Heart left ventricle (tissue), 16 donors: Measurements from ENCODE around the gene DSC1. TPM values are rescaled to one million over a fixed set of nuclear protein-coding genes. Genes with fewer than 3 reads are reported as not detected.
A peak's percentile ranks its signal among the peaks of the same experiment; 100 is the strongest.

Source experiments
- ATAC-seq, 4 donors: fragments of 200-7000 bp; cut with Tn5 transposase; one replicate each; pipeline ENCODE4 v1.9.1; 2020 to 2022; ENCODE audit warnings: moderate library complexity in 4 of 4, mild to moderate bottlenecking in 3 of 4, moderate number of reproducible peaks in 1 of 4
- DNase-seq, 5 donors: peaks; one replicate each; pipeline ENCODE4 v3.0.0-alpha.2; 2020
- H3K27ac ChIP-seq, 12 donors: fragments of 200-600 bp; sonication (generic) in 4 of 12; one replicate each; pipeline versions ENCODE4 v1.5.0 to v1.8.0; 2016 to 2022; ENCODE audit warnings: mild to moderate bottlenecking in 2 of 12
- H3K27me3 ChIP-seq, 9 donors: fragments of 200-600 bp; sonication (generic) in 2 of 9; one replicate each; pipeline versions ENCODE4 v1.5.1 to v1.8.0; 2016 to 2022; ENCODE audit warnings: mild to moderate bottlenecking in 3 of 9
- H3K36me3 ChIP-seq, 9 donors: fragments of 200-600 bp; sonication (generic) in 2 of 9; one replicate each; pipeline versions ENCODE4 v1.5.0 to v1.8.0; 2018 to 2022; ENCODE audit warnings: mild to moderate bottlenecking in 2 of 9
- H3K4me1 ChIP-seq, 12 donors: fragments of 200-600 bp; sonication (generic) in 4 of 12; one replicate each; pipeline versions ENCODE4 v1.5.0 to v1.8.0; 2016 to 2022; ENCODE audit warnings: mild to moderate bottlenecking in 3 of 12
- H3K4me3 ChIP-seq, 12 donors: fragments of 200-600 bp; sonication (generic) in 4 of 12; one replicate each; pipeline versions ENCODE4 v1.5.0 to v1.8.0; 2017 to 2022; ENCODE audit warnings: mild to moderate bottlenecking in 9 of 12, moderate library complexity in 4 of 12
- H3K9me3 ChIP-seq, 12 donors: fragments of 200-600 bp; sonication (generic) in 4 of 12; one replicate each; pipeline versions ENCODE4 v1.5.0 to v1.8.0; 2016 to 2022; ENCODE audit warnings: mild to moderate bottlenecking in 1 of 12
- POLR2A ChIP-seq, 2 donors: fragments of 450-650 bp; IDR thresholded peaks; one replicate each; pipeline ENCODE4 v1.6.1; 2017; ENCODE audit warnings: antibody characterized with exemption in 2 of 2, mild to moderate bottlenecking in 2 of 2, moderate library complexity in 2 of 2
- WGBS, 4 donors: extraction: QIAGEN DNeasy Blood & Tissue Kit in 2 of 4; methylation state at CpG; one replicate each; pipeline versions ENCODE4 v1.1.5 to v1.1.7; 2013 to 2018; 5-methylcytosine and 5-hydroxymethylcytosine counted together
- intact Hi-C, 10 donors: fragments of 100-400 bp; cut with DNase I; formaldehyde crosslinking; loops; one replicate each; pipeline versions ENCODE4 v1.11.1 to v1.14.2; 2022
- long read RNA-seq, 3 donors: library from polyadenylated mRNA; unstranded; transcript quantifications; one replicate each; pipeline ENCODE4 v2.0.0, GENCODE V29; 2020 to 2021
- polyA plus RNA-seq, 2 donors: library from polyadenylated mRNA; stranded (reverse); fragments of 200-250 nt; gene quantifications; one replicate each; pipeline ENCODE4 v1.2.3, GENCODE V29; 2013
- total RNA-seq, 9 donors: library from RNA; depleted of rRNA in 2 of 9; stranded (reverse); fragments of >200 nt in 2 of 9; fragmentation: NEBNext Ultra II Directional in 3 of 9; extraction: Animal tissue kit (Norgen Biotek cat#: 25700) in 3 of 9; gene quantifications; one replicate each; pipeline versions ENCODE4 v1.1.0 to v1.2.4, GENCODE V29; 2016 to 2023
- TF ChIP-seq, protein P1 (sequence below), 12 donors: fragments of 200-600 bp; sonication (generic) in 4 of 12; IDR thresholded peaks; one replicate each; pipeline versions ENCODE4 v1.5.0 to v1.8.0; 2018 to 2022; ENCODE audit warnings: antibody characterized with exemption in 12 of 12, mild to moderate bottlenecking in 5 of 12
- donor health status: ischemic (EF 13 %, LVEDD 7.1; RV severe dilation, severe dysfunction).
- donor health status: healthy with polysubstance abuse.
- donor health status: DM: no; HTN: yes; CAD: no.
- donor health status: DM: no; HTN: no; CAD: no.
- donor health status: ischemic (EF 25% LVEDD 6.9; RV normal size, moderate dysfunction).
- donor health status: ischemic (EF 25% LVEDD 5.7; RV mildly dilated, moderate dysfunction).
- donor health status: healthy.
- donor health status: DM: yes; HTN: yes; CAD: no.
- donor health status: ischemic (EF 35%, LVEDD 5.7; RV mildly dilated, moderate dysfunction).
- donor health status: nonischemic (EF 11% LVEDD 7.7; RV severe dilation, severe dysfunction).
- donor health status: DM: yes; HTN: yes; CAD: no.
- donor health status: PGD.
- donor health status: ischemic (EF 29% LVEDD 5.4; RV normal size, mild dysfunction).
- donor health status: nonischemic (EF 23%, LVEDD 6.1; RV moderate dilation, normal function).

Gene DSC1, protein sequence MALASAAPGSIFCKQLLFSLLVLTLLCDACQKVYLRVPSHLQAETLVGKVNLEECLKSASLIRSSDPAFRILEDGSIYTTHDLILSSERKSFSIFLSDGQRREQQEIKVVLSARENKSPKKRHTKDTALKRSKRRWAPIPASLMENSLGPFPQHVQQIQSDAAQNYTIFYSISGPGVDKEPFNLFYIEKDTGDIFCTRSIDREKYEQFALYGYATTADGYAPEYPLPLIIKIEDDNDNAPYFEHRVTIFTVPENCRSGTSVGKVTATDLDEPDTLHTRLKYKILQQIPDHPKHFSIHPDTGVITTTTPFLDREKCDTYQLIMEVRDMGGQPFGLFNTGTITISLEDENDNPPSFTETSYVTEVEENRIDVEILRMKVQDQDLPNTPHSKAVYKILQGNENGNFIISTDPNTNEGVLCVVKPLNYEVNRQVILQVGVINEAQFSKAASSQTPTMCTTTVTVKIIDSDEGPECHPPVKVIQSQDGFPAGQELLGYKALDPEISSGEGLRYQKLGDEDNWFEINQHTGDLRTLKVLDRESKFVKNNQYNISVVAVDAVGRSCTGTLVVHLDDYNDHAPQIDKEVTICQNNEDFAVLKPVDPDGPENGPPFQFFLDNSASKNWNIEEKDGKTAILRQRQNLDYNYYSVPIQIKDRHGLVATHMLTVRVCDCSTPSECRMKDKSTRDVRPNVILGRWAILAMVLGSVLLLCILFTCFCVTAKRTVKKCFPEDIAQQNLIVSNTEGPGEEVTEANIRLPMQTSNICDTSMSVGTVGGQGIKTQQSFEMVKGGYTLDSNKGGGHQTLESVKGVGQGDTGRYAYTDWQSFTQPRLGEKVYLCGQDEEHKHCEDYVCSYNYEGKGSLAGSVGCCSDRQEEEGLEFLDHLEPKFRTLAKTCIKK
- total RNA-seq = 10 to 100 TPM in 1 of 9 donors, 1 to 10 TPM in 8; 1.1 to 10.7 (median 5.3) TPM
- under 1 TPM; 0.18 to 0.95 TPM for polyA plus RNA-seq
- long read RNA-seq, donor 1, full-length matches to known transcripts = 2 of 9 reads
- long read RNA-seq, donor 1, partial matches to known transcripts = 1 of 9 reads
- long read RNA-seq, donor 1, other reads (novel, unspliced or antisense) = 6 of 9 reads
- long read RNA-seq, donor 2, full-length matches to known transcripts = 1 of 19 reads
- long read RNA-seq, donor 2, partial matches to known transcripts = 2 of 19 reads
- long read RNA-seq, donor 2, other reads (novel, unspliced or antisense) = 16 of 19 reads
- long read RNA-seq, donor 3 = 0 reads

DNA sequence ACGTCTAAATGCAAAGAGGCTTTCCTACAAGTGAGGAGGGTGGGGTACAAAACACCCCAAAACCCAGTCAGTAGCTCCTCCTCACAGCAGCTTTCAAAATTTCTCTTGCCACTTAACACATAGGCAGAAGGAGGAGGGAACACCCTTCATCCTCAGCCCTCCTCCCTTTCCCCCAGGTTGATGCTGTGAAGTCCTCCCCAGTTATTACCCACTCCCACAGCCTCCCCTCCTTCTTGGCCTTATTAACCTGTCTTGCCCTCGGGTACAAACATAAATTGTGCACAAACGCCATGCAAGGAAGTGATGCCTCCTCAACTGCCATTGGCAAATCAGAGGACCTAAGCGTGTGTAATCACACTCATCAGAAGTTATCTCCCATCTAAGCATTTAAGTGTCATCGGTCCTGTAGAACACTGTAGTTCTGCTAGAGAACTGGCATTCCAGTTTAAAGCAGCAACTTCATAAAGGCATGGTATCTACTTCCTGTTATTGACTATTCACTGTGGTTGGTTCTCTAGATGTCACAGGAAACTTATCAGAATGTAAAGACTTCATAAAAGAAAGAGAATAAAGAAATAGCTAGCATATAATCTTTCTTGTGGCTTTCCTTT is at the start of gene DSC1:
DSC1 (minus strand) TSS at position 32 of the 611 bp plus-strand sequence. CDS start 262 bp downstream, outside the sequence.
- no peaks in the 10 kb centered on the region for H3K36me3 ChIP-seq
- H3K9me3 ChIP-seq = no peaks in the 10 kb centered on the region
- H3K4me1 ChIP-seq = peaks cover 0 to 5% (median 0%) of the 10 kb centered on the region in 12 donors
- WGBS, 4 donors = 76 to 88% (median 80%) methylated on average over 5 of the region's 5 CpGs
- intact Hi-C loops = loop anchor here in 2 of 10 donors (5.0 to 10.0 kb wide), 2 partner anchors 51 to 62 kb away; no protein-coding TSS in a partner anchor
- H3K4me3 ChIP-seq = no peak within 1 kb of the TSS
- no peak for TF ChIP-seq POLR2A (IDR thresholded peaks at IDR 0.05)
- TF ChIP-seq, protein P1, sequence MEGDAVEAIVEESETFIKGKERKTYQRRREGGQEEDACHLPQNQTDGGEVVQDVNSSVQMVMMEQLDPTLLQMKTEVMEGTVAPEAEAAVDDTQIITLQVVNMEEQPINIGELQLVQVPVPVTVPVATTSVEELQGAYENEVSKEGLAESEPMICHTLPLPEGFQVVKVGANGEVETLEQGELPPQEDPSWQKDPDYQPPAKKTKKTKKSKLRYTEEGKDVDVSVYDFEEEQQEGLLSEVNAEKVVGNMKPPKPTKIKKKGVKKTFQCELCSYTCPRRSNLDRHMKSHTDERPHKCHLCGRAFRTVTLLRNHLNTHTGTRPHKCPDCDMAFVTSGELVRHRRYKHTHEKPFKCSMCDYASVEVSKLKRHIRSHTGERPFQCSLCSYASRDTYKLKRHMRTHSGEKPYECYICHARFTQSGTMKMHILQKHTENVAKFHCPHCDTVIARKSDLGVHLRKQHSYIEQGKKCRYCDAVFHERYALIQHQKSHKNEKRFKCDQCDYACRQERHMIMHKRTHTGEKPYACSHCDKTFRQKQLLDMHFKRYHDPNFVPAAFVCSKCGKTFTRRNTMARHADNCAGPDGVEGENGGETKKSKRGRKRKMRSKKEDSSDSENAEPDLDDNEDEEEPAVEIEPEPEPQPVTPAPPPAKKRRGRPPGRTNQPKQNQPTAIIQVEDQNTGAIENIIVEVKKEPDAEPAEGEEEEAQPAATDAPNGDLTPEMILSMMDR (IDR thresholded peaks at IDR 0.05) = no peak
- DNase-seq (no peak), ATAC-seq (no peak)
- peak within 1 kb of the TSS in 4 of 12 donors; percentile 17 to 35 (median 30) for H3K27ac ChIP-seq
- no peaks in the 10 kb centered on the region for H3K27me3 ChIP-seq

DNA sequence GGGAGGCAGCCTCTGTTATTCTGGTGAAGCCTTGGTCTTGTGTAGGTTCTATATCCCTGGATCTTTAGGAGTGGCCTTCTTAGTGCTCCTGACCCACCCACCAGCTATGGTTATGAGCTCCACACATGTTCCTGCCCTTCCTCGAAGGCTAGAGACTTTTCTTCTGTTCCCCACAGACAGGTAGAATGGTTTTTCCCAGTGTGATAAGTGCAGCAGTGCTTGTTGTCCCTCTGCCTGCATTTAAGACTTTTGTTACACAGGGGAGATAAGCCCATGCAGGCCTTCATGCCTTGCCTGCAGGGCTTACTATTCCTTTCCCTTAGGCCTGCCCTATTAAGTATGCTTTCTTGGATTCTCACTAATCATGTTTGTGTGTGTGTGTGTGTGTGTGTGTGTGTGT is 48.4 kb upstream of the DSC1 start:
- Histone ChIP-seq H3K4me1 (peaks cover 0 to 10% (median 0%) of the 10 kb centered on the region in 12 donors), H3K9me3 (peaks cover 0 to 7% (median 0%) of the 10 kb centered on the region in 12 donors), H3K27ac (peak overlapping the region in 6 of 12 donors; percentile 13 to 44 (median 38)), H3K36me3 (no peaks in the 10 kb centered on the region), H3K4me3 (no peak overlapping the region), H3K27me3 (no peaks in the 10 kb centered on the region)
- TF ChIP-seq POLR2A (IDR thresholded peaks at IDR 0.05) = no peak
- TF ChIP-seq, protein P1 (IDR thresholded peaks at IDR 0.05) = no peak
- intact Hi-C loops = no loop called here
- ATAC-seq (peak in 1 of 4 donors; percentile 7), DNase-seq (no peak)
- WGBS, 4 donors = 50 to 75% (median 61%) methylated on average over 1 of the region's 1 CpG

DNA sequence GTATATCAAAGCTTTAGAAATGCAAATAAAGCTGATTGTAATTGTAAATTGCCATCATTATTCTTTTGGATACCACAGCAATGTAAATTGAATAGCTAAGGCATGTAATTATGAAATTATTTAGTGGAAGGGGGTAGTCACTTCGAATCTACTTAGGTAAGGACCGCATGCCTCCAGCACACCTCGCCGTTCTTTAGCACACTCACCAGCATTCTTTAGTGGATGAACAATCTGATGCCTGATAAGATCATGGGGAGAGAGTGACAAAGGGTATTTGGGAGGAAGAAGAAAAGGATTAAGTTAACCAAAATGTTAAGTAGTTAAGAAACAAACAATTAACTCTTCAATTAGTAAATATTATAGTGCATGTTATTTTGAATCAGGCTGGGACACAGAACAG is 46.4 kb upstream of the DSC1 start:
- Histone ChIP-seq H3K27me3 (no peaks in the 10 kb centered on the region), H3K36me3 (no peaks in the 10 kb centered on the region), H3K4me1 (peaks cover 0 to 28% (median 0%) of the 10 kb centered on the region in 12 donors), H3K4me3 (no peak overlapping the region), H3K27ac (peak overlapping the region in 1 of 12 donors; percentile 3), H3K9me3 (no peaks in the 10 kb centered on the region)
- no peak for DNase-seq
- no peak for TF ChIP-seq POLR2A (IDR thresholded peaks at IDR 0.05)
- ATAC-seq = no peak
- intact Hi-C loops = loop anchor here in 1 of 10 donors (5.0 kb wide), 1 partner anchor 107 kb away; the partner anchor contains the start of gene DSC2
- WGBS, 4 donors = 69 to 76% (median 74%) methylated on average over 4 of the region's 4 CpGs

DNA sequence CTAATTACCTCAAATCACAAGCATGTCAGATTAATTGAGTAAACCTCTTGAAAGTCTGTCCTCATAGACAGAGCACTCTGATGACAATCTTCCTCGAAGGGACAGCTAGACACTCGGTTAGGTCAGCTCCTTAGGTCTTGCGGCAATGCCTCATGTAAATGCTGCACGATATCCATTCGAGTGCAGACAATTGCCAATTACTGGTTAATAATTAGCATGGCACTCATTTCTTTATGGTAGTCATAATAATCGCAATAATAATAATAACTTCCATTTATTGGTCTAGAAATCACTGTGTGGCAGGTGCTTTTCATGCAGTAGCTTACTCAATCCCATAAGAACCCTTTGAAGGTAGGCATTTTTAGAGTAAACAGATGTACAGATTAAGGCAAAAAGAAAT is 44.7 kb upstream of the DSC1 start:
- intact Hi-C loops = loop anchor here in 1 of 10 donors (5.0 kb wide), 1 partner anchor 105 kb away; the partner anchor contains the start of gene DSC2
- no peak overlapping the region for H3K4me3 ChIP-seq
- no peaks in the 10 kb centered on the region for H3K27me3 ChIP-seq
- H3K36me3 ChIP-seq = no peaks in the 10 kb centered on the region
- no peaks in the 10 kb centered on the region for H3K9me3 ChIP-seq
- H3K27ac ChIP-seq = peak overlapping the region in 5 of 12 donors; percentile 17 to 72 (median 50)
- DNase-seq (no peak), ATAC-seq (no peak)
- no peak for TF ChIP-seq POLR2A (IDR thresholded peaks at IDR 0.05)
- TF ChIP-seq, protein P1 (IDR thresholded peaks at IDR 0.05) = no peak
- peaks cover 0 to 39% (median 0%) of the 10 kb centered on the region in 12 donors for H3K4me1 ChIP-seq
- 84 to 92% (median 87%) methylated on average over 6 of the region's 6 CpGs for WGBS, 4 donors
